Measurements from ENCODE around the gene TRIM24.

- TF ChIP-seq SUZ12 (IDR thresholded peaks at IDR 0.05; ENCODE audit: extremely low read depth, insufficient read depth, insufficient read length) (no peak), YY1 (IDR thresholded peaks at IDR 0.05; ENCODE audit: insufficient read depth, insufficient read length) (no peak), ZNF274 (IDR thresholded peaks at IDR 0.05; ENCODE audit: low read depth, low read length) (no peak)
Observed at GRCh38 chr7:138584696-138585095, 124.6 kb downstream of the TRIM24 start.

All from NT2/D1 (cell line).